ENCODE results near the gene ZNRF3. TPM values are rescaled to one million over a fixed set of nuclear protein-coding genes. Genes with fewer than 3 reads are reported as not detected.

ZNRF3 gene
- polyA plus RNA-seq, 1 donor from 2014 or later = 2.9 TPM

GRCh38 chr22:28939932-28940331 is 56.6 kb downstream of the ZNRF3 start:
- Histone ChIP-seq H4K20me1 (ENCODE audit: insufficient read depth) (no peaks in the 10 kb centered on the region), H3K9ac (ENCODE audit: low read length) (no peak overlapping the region), H3K79me2 (replicated peaks; ENCODE audit: insufficient read depth, low read length) (no peaks in the 10 kb centered on the region), H3K27me3 (ENCODE audit: insufficient read depth, low read depth, low read length) (no peaks in the 10 kb centered on the region), H3K9me2 (ENCODE audit: insufficient read depth, low read length) (no peaks in the 10 kb centered on the region), H3K4me3 (ENCODE audit: low read length) (no peak overlapping the region), H3K36me3 (ENCODE audit: insufficient read depth, low read length) (no peaks in the 10 kb centered on the region), H2AFZ (ENCODE audit: low read depth, low read length) (no peak overlapping the region), H3K4me2 (ENCODE audit: low read length) (no peak overlapping the region), H3K9me3 (ENCODE audit: low read length) (no peaks in the 10 kb centered on the region), H3K27ac (ENCODE audit: low read length) (no peak overlapping the region), H3F3A (ENCODE audit: insufficient read depth, low read length, poor library complexity, severe bottlenecking) (no peaks in the 10 kb centered on the region)
- no peak for TF ChIP-seq RAD21 (conservative IDR thresholded peaks at IDR 0.05)
- TF ChIP-seq MXI1 (conservative IDR thresholded peaks at IDR 0.05; ENCODE audit: poor library complexity, severe bottlenecking) = no peak
- no peak for TF ChIP-seq REST (IDR thresholded peaks at IDR 0.05; ENCODE audit: borderline replicate concordance)
- TF ChIP-seq EZH2 (IDR thresholded peaks at IDR 0.05; ENCODE audit: borderline replicate concordance, insufficient read depth, low read length, poor library complexity, severe bottlenecking) = no peak
- no peak for TF ChIP-seq TAF1 (IDR thresholded peaks at IDR 0.05; ENCODE audit: low read depth)
- no peak for TF ChIP-seq SMC3 (conservative IDR thresholded peaks at IDR 0.05; ENCODE audit: poor library complexity)
- no peak for TF ChIP-seq CTCF (IDR thresholded peaks at IDR 0.05; ENCODE audit: poor library complexity, severe bottlenecking)
- no peak for TF ChIP-seq EP300 (conservative IDR thresholded peaks at IDR 0.05; ENCODE audit: poor library complexity, severe bottlenecking)
- no peak for TF ChIP-seq POLR2AphosphoS5 (IDR thresholded peaks at IDR 0.05)

- Histone ChIP-seq H3K27ac (ENCODE audit: low read length) (no peak overlapping the region), H3K9me2 (ENCODE audit: insufficient read depth, low read length) (no peaks in the 10 kb centered on the region)
These were observed 57.1 kb downstream of the ZNRF3 start for GRCh38 chr22:28940441-28940840.

More at GRCh38 chr22:28940441-28940840, 57.1 kb downstream of the ZNRF3 start:
- H3K79me2 ChIP-seq (replicated peaks; ENCODE audit: insufficient read depth, low read length) = no peaks in the 10 kb centered on the region
- no peaks in the 10 kb centered on the region for H4K20me1 ChIP-seq (ENCODE audit: insufficient read depth)
- H3K27me3 ChIP-seq (ENCODE audit: insufficient read depth, low read depth, low read length) = no peaks in the 10 kb centered on the region
- no peak overlapping the region for H3K4me2 ChIP-seq (ENCODE audit: low read length)
- no peaks in the 10 kb centered on the region for H3F3A ChIP-seq (ENCODE audit: insufficient read depth, low read length, poor library complexity, severe bottlenecking)
- no peaks in the 10 kb centered on the region for H3K36me3 ChIP-seq (ENCODE audit: insufficient read depth, low read length)
- H3K4me3 ChIP-seq (ENCODE audit: low read length) = no peak overlapping the region
- H3K9me3 ChIP-seq (ENCODE audit: low read length) = no peaks in the 10 kb centered on the region
- TF ChIP-seq TAF1 (IDR thresholded peaks at IDR 0.05; ENCODE audit: low read depth) = no peak
- no peak for TF ChIP-seq REST (IDR thresholded peaks at IDR 0.05; ENCODE audit: borderline replicate concordance)
- TF ChIP-seq POLR2AphosphoS5 (IDR thresholded peaks at IDR 0.05) = no peak
- no peak overlapping the region for H3K9ac ChIP-seq (ENCODE audit: low read length)
- no peak overlapping the region for H2AFZ ChIP-seq (ENCODE audit: low read depth, low read length)
